ENCODE data around the gene KCNK4.
"Not testable (repeated sequence)": the region's sequence is repeated elsewhere in the genome, so short reads cannot be mapped to it uniquely, and the experiment has no call there.

Gene KCNK4

DNA sequence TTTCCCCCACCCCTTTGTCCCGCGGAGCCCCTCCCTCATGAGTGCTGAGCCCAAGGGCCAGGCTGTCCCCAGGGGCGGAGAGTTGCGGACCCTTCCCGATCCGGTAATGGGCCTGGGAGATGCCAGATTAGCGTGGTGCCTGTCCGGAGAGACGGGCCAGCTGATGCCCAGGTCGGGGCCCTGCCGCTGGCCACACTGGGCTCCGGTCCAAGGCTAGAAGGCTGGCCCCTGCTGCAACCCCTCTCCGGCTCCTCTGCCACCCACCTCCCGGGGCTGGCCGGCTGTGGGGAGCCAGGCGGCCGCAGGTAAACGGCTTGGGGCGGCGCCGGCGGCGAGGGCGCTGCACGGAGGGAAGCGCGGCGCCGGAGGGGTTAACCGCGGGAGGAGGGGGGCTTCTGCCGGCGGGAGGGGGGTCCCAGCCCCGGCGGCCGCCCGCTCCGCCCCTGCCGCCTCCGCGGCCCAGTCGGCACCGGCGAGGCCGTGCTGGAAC, at the start of gene KCNK4:
Gene KCNK4 (plus strand): TSS at position 41 of the 490 bp plus-strand sequence. CDS start 1,717 bp downstream, outside the sequence.
- DNase-seq = no peak

- peak; percentile 100 for DNase-seq
These were observed 49.4 kb upstream of the KCNK4 start for GRCh38 chr11:64241491-64242374.

DNA sequence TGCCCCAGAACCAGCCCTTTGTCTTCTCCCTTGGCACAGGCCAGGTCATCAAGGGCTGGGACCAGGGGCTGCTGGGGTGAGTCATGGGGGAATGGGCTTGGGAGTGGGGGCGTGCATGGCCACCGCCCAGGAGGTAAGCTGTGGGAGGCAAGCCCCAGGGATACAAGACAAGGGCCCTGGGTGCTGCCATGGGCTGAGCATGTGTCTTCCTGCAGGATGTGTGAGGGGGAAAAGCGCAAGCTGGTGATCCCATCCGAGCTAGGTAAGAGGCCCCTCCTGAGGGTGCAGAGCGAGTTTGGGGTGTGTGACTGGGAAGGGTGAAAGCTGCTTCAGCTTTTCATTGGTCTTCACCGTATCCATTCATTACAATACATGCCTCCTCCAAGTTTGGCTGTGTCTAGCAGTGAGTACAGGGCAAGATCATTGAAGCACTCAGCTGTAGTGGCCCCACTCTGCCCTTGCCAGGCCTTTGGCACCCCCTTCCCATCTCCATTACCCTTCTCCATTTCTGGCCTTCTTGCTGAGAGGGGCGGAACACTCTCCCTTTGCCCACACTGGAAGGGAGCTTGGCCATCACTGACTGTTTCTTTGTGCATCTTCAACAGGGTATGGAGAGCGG, 47.8 kb upstream of the KCNK4 start:
- DNase-seq = no peak

DNA sequence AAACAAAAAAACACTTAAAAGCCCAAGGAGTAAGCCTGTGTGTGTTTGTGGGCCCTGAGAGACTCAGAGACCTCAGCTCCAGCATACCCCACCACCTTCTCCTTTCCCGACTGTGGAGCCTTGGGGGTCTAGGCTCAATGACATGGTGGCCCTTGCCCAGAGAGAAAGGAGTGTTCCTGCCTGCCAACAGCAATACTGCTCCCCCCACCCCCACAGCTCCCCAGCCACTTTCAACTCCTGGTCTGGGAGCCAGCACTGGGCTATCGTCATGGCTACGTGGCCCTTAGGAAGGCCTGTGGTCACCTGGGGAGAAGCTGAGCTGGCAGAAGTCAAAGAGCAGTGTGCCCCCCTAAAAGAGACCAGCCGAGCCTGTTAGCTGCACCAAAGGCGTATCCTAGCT, 47.0 kb upstream of the KCNK4 start:
- no peak for DNase-seq

DNA sequence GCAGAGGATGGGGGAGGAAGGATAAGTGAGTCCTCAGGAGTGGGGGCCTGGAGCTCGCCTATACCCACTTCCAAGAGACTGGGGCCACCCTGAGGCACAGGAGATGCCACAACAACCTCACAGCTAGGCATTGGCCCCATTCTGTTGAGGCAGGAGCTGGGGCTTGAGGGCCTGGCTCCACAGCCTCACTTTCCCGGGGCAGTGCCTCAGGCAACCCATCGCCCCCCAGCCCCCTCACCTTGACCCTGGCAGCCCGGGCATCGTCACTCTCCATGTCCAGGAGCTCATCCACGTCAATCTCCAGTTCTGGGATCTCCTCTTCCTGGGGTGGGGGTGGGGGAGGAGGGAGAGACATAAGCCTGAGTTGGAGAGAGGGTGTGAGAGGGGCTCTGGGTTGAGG, 46.1 kb upstream of the KCNK4 start:
- DNase-seq = no peak

GRCh38 chr11:64245401-64245796, 45.7 kb upstream of the KCNK4 start:
- peak; percentile 67 for DNase-seq

DNA sequence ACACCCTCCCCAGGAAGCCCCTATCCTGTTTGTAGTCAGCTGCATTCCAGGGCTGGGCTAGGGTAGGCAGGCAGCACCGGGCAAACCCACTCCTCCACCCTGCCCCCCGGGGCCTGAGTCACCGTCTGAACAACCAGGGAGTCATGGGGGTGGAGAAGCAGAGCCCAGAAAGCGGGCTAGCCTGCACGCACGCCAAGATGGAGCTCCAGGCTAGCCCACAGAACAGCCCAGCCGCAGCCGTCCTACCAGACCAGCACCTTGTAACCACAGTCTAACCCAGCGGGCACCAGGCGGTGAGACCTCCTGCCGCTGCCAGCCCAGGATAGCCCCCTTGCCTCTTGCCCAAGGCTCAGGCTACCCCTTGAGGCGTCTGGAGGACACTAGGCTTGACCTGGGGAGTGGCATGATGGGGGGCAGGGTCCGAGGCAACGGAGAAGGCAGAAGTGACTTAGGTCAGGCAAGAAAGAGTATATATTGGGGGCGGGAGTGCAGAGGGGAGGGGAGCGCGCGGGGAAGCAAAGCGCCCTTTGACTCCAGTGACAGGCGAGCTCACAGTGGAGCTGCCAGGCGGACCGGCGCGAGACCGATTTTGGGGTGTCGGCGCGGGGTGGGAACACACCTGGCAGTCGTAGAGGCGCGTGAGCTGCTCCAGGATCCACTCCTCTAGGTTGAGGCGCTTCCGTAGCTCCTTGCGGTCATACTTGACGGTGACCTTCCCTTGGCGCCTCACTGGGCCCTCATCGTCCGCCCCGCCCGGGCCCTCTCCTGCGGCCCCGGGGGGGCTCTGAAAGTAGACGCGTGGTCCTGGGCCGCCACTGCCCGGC, 45.1 kb upstream of the KCNK4 start:
- DNase-seq = peak; percentile 90

DNA sequence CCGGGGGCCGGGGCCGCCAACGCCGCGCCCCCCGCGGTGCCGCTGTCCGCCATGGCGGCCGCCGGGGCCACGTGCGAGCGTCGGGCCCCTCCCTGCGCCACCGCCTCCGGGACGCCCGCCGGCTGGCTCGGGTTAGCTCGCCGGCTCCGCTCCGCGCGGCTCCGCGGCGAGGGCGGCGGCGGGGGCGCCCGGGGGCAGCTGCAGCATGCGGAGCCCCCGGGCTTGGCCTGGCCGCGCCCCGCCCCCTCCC, 44.6 kb upstream of the KCNK4 start:
- not testable (repeated sequence) for DNase-seq

DNA sequence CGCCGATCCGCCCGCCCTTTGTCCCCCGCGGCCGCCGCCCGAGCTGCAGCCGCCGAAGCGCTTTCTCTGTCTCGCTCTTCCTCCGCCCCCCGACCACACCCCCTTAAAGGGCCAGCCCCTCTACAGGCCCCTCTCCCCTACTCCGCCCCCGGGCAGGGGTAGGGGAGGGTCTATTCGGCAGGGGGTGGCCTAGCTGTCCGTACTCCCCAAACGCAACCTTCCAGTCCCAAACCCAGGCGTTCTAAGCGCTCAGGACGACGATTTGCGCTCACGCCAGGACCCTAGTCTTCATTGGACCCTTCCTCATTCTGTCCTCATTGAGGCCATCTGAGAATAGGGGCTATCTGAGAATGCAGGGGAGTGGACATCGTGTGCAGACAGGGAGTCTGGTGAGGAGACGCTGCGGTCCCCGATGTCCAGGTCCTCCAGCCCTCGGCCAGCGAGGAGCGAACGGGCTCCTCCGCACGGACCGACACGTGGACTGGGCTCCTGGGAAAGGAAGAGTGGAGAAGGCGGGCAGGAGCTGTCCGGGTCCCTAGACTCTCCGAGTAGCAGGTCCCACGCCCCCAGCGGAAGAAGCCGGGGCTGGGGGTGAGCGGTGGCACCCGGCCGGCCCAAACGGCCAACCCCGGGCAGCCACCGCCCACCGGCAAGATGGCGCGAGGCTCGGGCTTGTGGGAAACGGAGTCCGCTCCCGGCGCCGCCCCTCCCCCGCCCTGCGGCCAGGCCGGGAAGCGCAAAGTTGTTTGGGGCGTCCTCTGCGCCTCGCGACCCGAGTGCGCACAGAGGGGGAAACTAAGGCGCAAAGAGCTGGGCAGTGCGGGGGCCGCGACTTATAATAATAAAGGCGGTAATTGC, 44.0 kb upstream of the KCNK4 start, which contains the start of gene PPP1R14B:
Gene PPP1R14B (minus strand): TSS at position 73 of the 858 bp plus-strand sequence. CDS start 270 bp downstream, outside the sequence.
- peak; percentile 96 for DNase-seq

- no peak for DNase-seq
These were observed 43.2 kb upstream of the KCNK4 start for GRCh38 chr11:64247729-64248531.

- no peak for DNase-seq
These were observed 42.5 kb upstream of the KCNK4 start for GRCh38 chr11:64248578-64248977.

- DNase-seq = no peak
These were observed 42.1 kb upstream of the KCNK4 start for GRCh38 chr11:64249038-64249437.

- no peak for DNase-seq
These were observed 41.3 kb upstream of the KCNK4 start for GRCh38 chr11:64249563-64250414.

- DNase-seq = peak; percentile 65
These were observed 40.6 kb upstream of the KCNK4 start for GRCh38 chr11:64250415-64251015.

- DNase-seq = peak; percentile 68
These were observed 39.9 kb upstream of the KCNK4 start, which contains the start of gene PLCB3 for GRCh38 chr11:64251016-64251752. PLCB3 (plus strand) TSS chr11:64251530; CDS start chr11:64251650, 120 bp downstream.

- no peak for DNase-seq
These were observed 39.4 kb upstream of the KCNK4 start for GRCh38 chr11:64251753-64252002.

GRCh38 chr11:64252003-64252872, 38.9 kb upstream of the KCNK4 start:
- DNase-seq = peak; percentile 54

DNA sequence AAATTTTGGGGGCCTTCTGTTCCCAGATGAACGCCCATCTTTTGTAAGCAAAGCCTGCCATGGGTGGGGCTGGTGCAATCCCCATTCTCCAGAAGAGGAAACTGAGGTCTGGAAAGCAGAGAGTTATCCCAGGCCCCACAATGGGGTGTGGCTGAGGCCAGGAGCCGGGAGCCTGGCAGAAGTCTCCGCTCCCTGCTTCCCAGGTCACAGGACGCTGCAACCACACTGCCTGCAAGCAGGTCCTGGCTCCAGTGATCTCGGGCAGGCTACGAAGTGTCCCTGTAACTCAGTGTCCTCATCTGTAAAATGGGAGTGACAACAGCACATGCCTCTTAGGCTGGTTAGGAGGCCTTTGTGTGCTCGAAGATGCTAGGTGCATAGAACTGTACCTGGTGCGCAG, 38.1 kb upstream of the KCNK4 start:
- DNase-seq = no peak

All from hematopoietic multipotent progenitor cell treated with erythropoietin and hydrocortisone succinate and interleukin-3 and kit ligand, for 4 days (in vitro differentiated cells).